WTC11 (cell line): ENCODE measurements around the gene FUT2. TPM values are rescaled to one million over a fixed set of nuclear protein-coding genes. Genes with fewer than 3 reads are reported as not detected.

Source experiments
- ATAC-seq: fragments of 200-7000 bp; cut with Tn5 transposase; 2 replicates; pipeline ENCODE4 v1.10.0; 2021; ENCODE audit warnings: mild to moderate bottlenecking, moderate library complexity
- CTCF ChIA-PET: fragments of 300-600 bp; sonication (Branson Sonifier 250); formaldehyde crosslinking; loops from one replicate; lab custom pipeline; 2021; ENCODE audit warnings: antibody characterized with exemption; lab: Charles Lee
- POLR2A ChIA-PET: fragments of 350-600 bp; sonication (Branson Sonifier 250); formaldehyde crosslinking; loops from one replicate; lab custom pipeline; 2021; ENCODE audit warnings: antibody characterized with exemption; lab: Charles Lee
- DNase-seq: peaks from one replicate; pipeline ENCODE4 v3.0.0; 2021; ENCODE audit warnings: low spot score
- H3K27ac Mint-ChIP-seq: 2 replicates; pipeline ENCODE4 v1.8.0; 2021; ENCODE audit warnings: mixed read lengths
- H3K27me3 Mint-ChIP-seq: 2 replicates; pipeline ENCODE4 v1.8.0; 2021; ENCODE audit warnings: low read depth, mild to moderate bottlenecking, moderate library complexity, mixed read lengths
- H3K36me3 Mint-ChIP-seq: 2 replicates; pipeline ENCODE4 v1.8.0; 2021; ENCODE audit warnings: mixed read lengths
- H3K4me1 Mint-ChIP-seq: 2 replicates; pipeline ENCODE4 v1.8.0; 2022; ENCODE audit warnings: mixed read lengths
- H3K4me3 Mint-ChIP-seq: 2 replicates; pipeline ENCODE4 v1.8.0; 2021; ENCODE audit warnings: mild to moderate bottlenecking, moderate library complexity, mixed read lengths
- H3K9me3 Mint-ChIP-seq: 2 replicates; pipeline ENCODE4 v1.8.0; 2021; ENCODE audit warnings: mixed read lengths
- CREM ChIP-seq: sonication (generic); formaldehyde crosslinking; IDR thresholded peaks from 2 replicates; pipeline ENCODE4 v1.8.1; 2022; ENCODE audit warnings: mild to moderate bottlenecking, missing genetic modification reagents, moderate library complexity
- ESRRA ChIP-seq: sonication (generic); formaldehyde crosslinking; IDR thresholded peaks from 2 replicates; pipeline ENCODE4 v1.8.1; 2022; ENCODE audit warnings: mild to moderate bottlenecking, missing genetic modification reagents, borderline replicate concordance
- ETV6 ChIP-seq: sonication (generic); formaldehyde crosslinking; IDR thresholded peaks from 2 replicates; pipeline ENCODE4 v1.8.1; 2022; ENCODE audit warnings: mild to moderate bottlenecking, missing genetic modification reagents
- FOXP1 ChIP-seq: sonication (generic); formaldehyde crosslinking; IDR thresholded peaks from 2 replicates; pipeline ENCODE4 v1.8.0; 2022; ENCODE audit warnings: missing genetic modification reagents, mild to moderate bottlenecking, moderate library complexity, borderline replicate concordance
- GRHL2 ChIP-seq: fragments of 250-450 bp; sonication (Bioruptor Pico); IDR thresholded peaks from 2 replicates; pipeline ENCODE4 v1.8.0; 2022; ENCODE audit warnings: mild to moderate bottlenecking, moderate library complexity; ENCODE audit not compliant: insufficient replicate concordance, severe bottlenecking
- HMGA2 ChIP-seq: fragments of 250-450 bp; sonication (Bioruptor Pico); IDR thresholded peaks from 2 replicates; pipeline ENCODE4 v1.4.0; 2021; ENCODE audit warnings: mild to moderate bottlenecking, moderate library complexity
- IRF2 ChIP-seq: sonication (generic); formaldehyde crosslinking; IDR thresholded peaks from 2 replicates; pipeline ENCODE4 v1.8.0; 2022; ENCODE audit warnings: low read depth, missing genetic modification reagents, borderline replicate concordance
- JAZF1 ChIP-seq: fragments of 250-450 bp; sonication (Bioruptor Pico); IDR thresholded peaks from 2 replicates; pipeline ENCODE4 v1.9.0; 2021; ENCODE audit warnings: moderate library complexity, mild to moderate bottlenecking, inconsistent platforms
- MXD4 ChIP-seq: fragments of 250-450 bp; sonication (Bioruptor Pico); IDR thresholded peaks from 2 replicates; pipeline ENCODE4 v1.8.0; 2021; ENCODE audit warnings: mild to moderate bottlenecking, moderate library complexity, borderline replicate concordance
- NFATC4 ChIP-seq: fragments of 250-450 bp; sonication (Bioruptor Pico); IDR thresholded peaks from 2 replicates; pipeline ENCODE4 v1.9.0; 2021; ENCODE audit warnings: mild to moderate bottlenecking
- PRRX2 ChIP-seq: fragments of 250-450 bp; sonication (Bioruptor Pico); IDR thresholded peaks from 2 replicates; pipeline ENCODE4 v1.8.0; 2021; ENCODE audit warnings: mild to moderate bottlenecking
- RORB ChIP-seq: fragments of 250-450 bp; sonication (Bioruptor Pico); IDR thresholded peaks from 2 replicates; pipeline ENCODE4 v1.9.0; 2021; ENCODE audit warnings: mild to moderate bottlenecking
- SMAD4 ChIP-seq: sonication (generic); formaldehyde crosslinking; IDR thresholded peaks from 2 replicates; pipeline ENCODE4 v1.8.0; 2022; ENCODE audit warnings: mild to moderate bottlenecking, missing genetic modification reagents
- SP1 ChIP-seq: sonication (generic); formaldehyde crosslinking; conservative IDR thresholded peaks from 2 replicates; pipeline ENCODE4 v1.8.1; 2022; ENCODE audit warnings: missing genetic modification reagents
- ZBTB21 ChIP-seq: sonication (generic); formaldehyde crosslinking; IDR thresholded peaks from 2 replicates; pipeline ENCODE4 v1.8.1; 2023; ENCODE audit warnings: mild to moderate bottlenecking, missing genetic modification reagents, borderline replicate concordance
- ZNF219 ChIP-seq: sonication (generic); formaldehyde crosslinking; IDR thresholded peaks from 2 replicates; pipeline ENCODE4 v1.8.0; 2023; ENCODE audit warnings: missing genetic modification reagents, mild to moderate bottlenecking, borderline replicate concordance
- ZNF232 ChIP-seq: sonication (generic); formaldehyde crosslinking; IDR thresholded peaks from 2 replicates; pipeline ENCODE4 v1.8.0; 2022; ENCODE audit warnings: mild to moderate bottlenecking, missing genetic modification reagents
- total RNA-seq: library from RNA; stranded (reverse); gene quantifications from 3 replicates; pipeline ENCODE4 v1.2.3, GENCODE V29; 2021
- TF ChIP-seq, protein P1 (sequence below): sonication (generic); formaldehyde crosslinking; IDR thresholded peaks from 2 replicates; pipeline ENCODE4 v1.8.0; 2022; ENCODE audit warnings: mild to moderate bottlenecking, missing genetic modification reagents
- TF ChIP-seq, protein P2 (sequence below): sonication (generic); formaldehyde crosslinking; IDR thresholded peaks from 2 replicates; pipeline ENCODE4 v1.8.1; 2023; ENCODE audit warnings: mild to moderate bottlenecking, missing genetic modification reagents
- TF ChIP-seq, protein P3 (sequence below): sonication (generic); formaldehyde crosslinking; IDR thresholded peaks from 2 replicates; pipeline ENCODE4 v1.8.1; 2022; ENCODE audit warnings: mild to moderate bottlenecking, moderate library complexity, missing genetic modification reagents
- TF ChIP-seq, protein P4 (sequence below): fragments of 250-450 bp; sonication (Bioruptor Pico); IDR thresholded peaks from 2 replicates; pipeline ENCODE4 v1.9.0; 2021; ENCODE audit warnings: mild to moderate bottlenecking
- TF ChIP-seq, protein P5 (sequence below): sonication (generic); formaldehyde crosslinking; IDR thresholded peaks from 2 replicates; pipeline ENCODE4 v1.8.0; 2022; ENCODE audit warnings: mild to moderate bottlenecking, missing genetic modification reagents
- TF ChIP-seq, protein P6 (sequence below): sonication (generic); formaldehyde crosslinking; IDR thresholded peaks from 2 replicates; pipeline ENCODE4 v1.8.0; 2022; ENCODE audit warnings: mild to moderate bottlenecking, missing genetic modification reagents
- TF ChIP-seq, protein P7 (sequence below): sonication (generic); formaldehyde crosslinking; IDR thresholded peaks from 2 replicates; pipeline ENCODE4 v1.8.0; 2023; ENCODE audit warnings: missing genetic modification reagents
- TF ChIP-seq, protein P8 (sequence below): fragments of 250-450 bp; sonication (Bioruptor Pico); conservative IDR thresholded peaks from 2 replicates; pipeline ENCODE4 v1.9.0; 2021; ENCODE audit warnings: mild to moderate bottlenecking

The FUT2 gene
- total RNA-seq, 1 experiment from 2014 or later, result 5.9 TPM

DNA sequence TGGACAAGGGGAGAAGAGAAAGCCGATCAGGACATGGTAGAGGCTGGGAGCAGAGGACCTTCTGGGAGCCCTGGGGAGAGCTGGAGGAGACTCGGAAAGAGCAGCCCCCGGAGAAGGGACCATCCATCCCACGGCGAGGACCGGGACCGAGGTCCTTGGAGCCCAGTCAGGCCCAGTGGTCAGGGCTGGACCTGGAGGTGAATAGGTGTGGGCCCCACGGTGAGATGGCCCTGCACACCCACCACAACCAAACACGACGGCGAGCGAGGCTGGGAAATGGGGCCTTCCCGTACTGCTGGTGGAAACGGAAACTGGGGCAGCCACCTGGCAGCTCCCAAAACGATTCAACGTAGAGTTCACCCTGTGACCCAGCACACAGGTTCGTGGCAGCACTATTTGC is 19.3 kb upstream of the FUT2 start:
- ChIA-PET POLR2A (no interaction called here), CTCF (interaction anchor here (1.0 to 4.0 kb wide), 8 partner anchors 20 to 171 kb away, joined by 3 to 56 read pairs (median 8); partner anchors contain the start of gene FUT2)
- H3K4me3 Mint-ChIP-seq, result no peak overlapping the region

DNA sequence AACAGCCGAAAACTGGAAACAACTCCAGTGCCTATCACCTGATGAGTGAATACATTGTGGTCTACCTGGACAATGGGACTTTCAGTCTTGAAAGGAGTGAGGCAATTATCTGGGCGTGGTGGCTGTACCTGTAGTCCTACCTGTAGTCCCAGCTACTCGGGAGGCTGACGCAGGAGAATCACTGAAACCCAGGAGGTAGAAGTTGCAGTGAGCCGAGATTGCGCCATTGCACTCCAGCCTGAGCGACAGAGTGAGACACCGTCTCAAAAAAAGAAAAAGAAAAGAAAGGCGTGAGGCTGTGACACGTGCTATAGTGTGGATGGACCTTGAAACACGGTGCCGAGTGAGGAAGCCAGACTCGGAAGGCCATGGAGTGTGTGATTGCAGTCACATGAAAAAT is 18.9 kb upstream of the FUT2 start:
- TF ChIP-seq GRHL2 (CRISPR knock-in tag), result no peak
- no peak for TF ChIP-seq MXD4 (CRISPR knock-in tag)
- TF ChIP-seq, protein P1, sequence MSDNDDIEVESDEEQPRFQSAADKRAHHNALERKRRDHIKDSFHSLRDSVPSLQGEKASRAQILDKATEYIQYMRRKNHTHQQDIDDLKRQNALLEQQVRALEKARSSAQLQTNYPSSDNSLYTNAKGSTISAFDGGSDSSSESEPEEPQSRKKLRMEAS, result no peak
- TF ChIP-seq HMGA2 (CRISPR knock-in tag), result no peak
- TF ChIP-seq, protein P2, sequence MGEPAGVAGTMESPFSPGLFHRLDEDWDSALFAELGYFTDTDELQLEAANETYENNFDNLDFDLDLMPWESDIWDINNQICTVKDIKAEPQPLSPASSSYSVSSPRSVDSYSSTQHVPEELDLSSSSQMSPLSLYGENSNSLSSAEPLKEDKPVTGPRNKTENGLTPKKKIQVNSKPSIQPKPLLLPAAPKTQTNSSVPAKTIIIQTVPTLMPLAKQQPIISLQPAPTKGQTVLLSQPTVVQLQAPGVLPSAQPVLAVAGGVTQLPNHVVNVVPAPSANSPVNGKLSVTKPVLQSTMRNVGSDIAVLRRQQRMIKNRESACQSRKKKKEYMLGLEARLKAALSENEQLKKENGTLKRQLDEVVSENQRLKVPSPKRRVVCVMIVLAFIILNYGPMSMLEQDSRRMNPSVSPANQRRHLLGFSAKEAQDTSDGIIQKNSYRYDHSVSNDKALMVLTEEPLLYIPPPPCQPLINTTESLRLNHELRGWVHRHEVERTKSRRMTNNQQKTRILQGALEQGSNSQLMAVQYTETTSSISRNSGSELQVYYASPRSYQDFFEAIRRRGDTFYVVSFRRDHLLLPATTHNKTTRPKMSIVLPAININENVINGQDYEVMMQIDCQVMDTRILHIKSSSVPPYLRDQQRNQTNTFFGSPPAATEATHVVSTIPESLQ (CRISPR knock-in tag), result no peak
- no peak for TF ChIP-seq SP1
- TF ChIP-seq FOXP1, result no peak
- TF ChIP-seq ZNF219, result no peak
- no peak for TF ChIP-seq ZBTB21 (CRISPR knock-in tag)
- no peak for TF ChIP-seq PRRX2
- no peak for TF ChIP-seq IRF2 (CRISPR knock-in tag)
- TF ChIP-seq, protein P3, sequence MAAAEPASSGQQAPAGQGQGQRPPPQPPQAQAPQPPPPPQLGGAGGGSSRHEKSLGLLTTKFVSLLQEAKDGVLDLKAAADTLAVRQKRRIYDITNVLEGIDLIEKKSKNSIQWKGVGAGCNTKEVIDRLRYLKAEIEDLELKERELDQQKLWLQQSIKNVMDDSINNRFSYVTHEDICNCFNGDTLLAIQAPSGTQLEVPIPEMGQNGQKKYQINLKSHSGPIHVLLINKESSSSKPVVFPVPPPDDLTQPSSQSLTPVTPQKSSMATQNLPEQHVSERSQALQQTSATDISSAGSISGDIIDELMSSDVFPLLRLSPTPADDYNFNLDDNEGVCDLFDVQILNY (CRISPR knock-in tag), result no peak
- TF ChIP-seq, all 79 proteins: peak for 0
- ATAC-seq, result no peak
- no peaks in the 10 kb centered on the region for H3K9me3 Mint-ChIP-seq
- ChIA-PET POLR2A (no interaction called here), CTCF (interaction anchor here (1.0 to 4.0 kb wide), 6 partner anchors 19 to 749 kb away, joined by 3 to 56 read pairs (median 14); partner anchors contain the start of gene FUT2)
- H3K36me3 Mint-ChIP-seq, result no peaks in the 10 kb centered on the region
- no peak for DNase-seq
- H3K27me3 Mint-ChIP-seq, result peaks cover 15% of the 10 kb centered on the region
- H3K4me3 Mint-ChIP-seq, result no peak overlapping the region
- no peak overlapping the region for H3K27ac Mint-ChIP-seq
- H3K4me1 Mint-ChIP-seq, result peaks cover 26% of the 10 kb centered on the region

More for the DNA sequence above, 19.3 kb upstream of the FUT2 start:
- ATAC-seq (no peak), DNase-seq (no peak)
- no peaks in the 10 kb centered on the region for H3K36me3 Mint-ChIP-seq
- no peaks in the 10 kb centered on the region for H3K9me3 Mint-ChIP-seq
- peaks cover 15% of the 10 kb centered on the region for H3K27me3 Mint-ChIP-seq
- H3K4me1 Mint-ChIP-seq, result peaks cover 26% of the 10 kb centered on the region
- TF ChIP-seq RORB (CRISPR knock-in tag) (no peak), NFATC4 (CRISPR knock-in tag) (no peak)
- TF ChIP-seq, protein P4, sequence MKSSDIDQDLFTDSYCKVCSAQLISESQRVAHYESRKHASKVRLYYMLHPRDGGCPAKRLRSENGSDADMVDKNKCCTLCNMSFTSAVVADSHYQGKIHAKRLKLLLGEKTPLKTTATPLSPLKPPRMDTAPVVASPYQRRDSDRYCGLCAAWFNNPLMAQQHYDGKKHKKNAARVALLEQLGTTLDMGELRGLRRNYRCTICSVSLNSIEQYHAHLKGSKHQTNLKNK (CRISPR knock-in tag), result no peak
- no peak overlapping the region for H3K27ac Mint-ChIP-seq

DNA sequence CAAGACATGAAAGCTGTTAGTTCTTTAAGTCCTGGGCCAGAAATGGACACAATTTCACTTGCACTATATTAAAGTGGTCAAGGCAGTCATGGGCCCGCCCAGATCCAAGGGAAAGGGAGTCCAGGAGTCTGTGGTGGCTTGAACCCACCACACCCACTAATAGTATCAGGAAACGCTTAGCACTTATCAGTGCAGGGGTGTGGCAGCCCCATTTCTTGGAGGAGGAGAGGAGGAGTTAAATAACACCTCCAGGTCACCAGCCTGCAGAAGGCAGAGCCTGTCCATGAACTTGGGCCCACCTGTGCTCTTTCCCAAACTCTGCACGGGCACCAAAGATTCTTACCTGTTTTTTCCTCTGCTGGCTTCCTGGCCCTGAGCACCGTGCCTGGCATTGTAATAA is 17.6 kb upstream of the FUT2 start:
- H3K4me3 Mint-ChIP-seq, result no peak overlapping the region
- CTCF ChIA-PET, result interaction anchor here (1.6 kb wide), 1 partner anchor 33 kb away, joined by 5 read pairs; no protein-coding TSS in a partner anchor
- peaks cover 26% of the 10 kb centered on the region for H3K4me1 Mint-ChIP-seq
- POLR2A ChIA-PET, result no interaction called here
- H3K27me3 Mint-ChIP-seq, result peaks cover 15% of the 10 kb centered on the region
- no peaks in the 10 kb centered on the region for H3K9me3 Mint-ChIP-seq
- no peak for DNase-seq
- no peaks in the 10 kb centered on the region for H3K36me3 Mint-ChIP-seq
- ATAC-seq, result no peak
- H3K27ac Mint-ChIP-seq, result no peak overlapping the region
- TF ChIP-seq JAZF1 (CRISPR knock-in tag) (no peak), ESRRA (CRISPR knock-in tag) (no peak), ETV6 (CRISPR knock-in tag) (no peak), SMAD4 (CRISPR knock-in tag) (no peak), ZNF232 (CRISPR knock-in tag) (no peak), CREM (CRISPR knock-in tag) (no peak)
- TF ChIP-seq, protein P5, sequence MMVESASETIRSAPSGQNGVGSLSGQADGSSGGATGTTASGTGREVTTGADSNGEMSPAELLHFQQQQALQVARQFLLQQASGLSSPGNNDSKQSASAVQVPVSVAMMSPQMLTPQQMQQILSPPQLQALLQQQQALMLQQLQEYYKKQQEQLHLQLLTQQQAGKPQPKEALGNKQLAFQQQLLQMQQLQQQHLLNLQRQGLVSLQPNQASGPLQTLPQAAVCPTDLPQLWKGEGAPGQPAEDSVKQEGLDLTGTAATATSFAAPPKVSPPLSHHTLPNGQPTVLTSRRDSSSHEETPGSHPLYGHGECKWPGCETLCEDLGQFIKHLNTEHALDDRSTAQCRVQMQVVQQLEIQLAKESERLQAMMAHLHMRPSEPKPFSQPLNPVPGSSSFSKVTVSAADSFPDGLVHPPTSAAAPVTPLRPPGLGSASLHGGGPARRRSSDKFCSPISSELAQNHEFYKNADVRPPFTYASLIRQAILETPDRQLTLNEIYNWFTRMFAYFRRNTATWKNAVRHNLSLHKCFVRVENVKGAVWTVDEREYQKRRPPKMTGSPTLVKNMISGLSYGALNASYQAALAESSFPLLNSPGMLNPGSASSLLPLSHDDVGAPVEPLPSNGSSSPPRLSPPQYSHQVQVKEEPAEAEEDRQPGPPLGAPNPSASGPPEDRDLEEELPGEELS (CRISPR knock-in tag), result no peak
- TF ChIP-seq, protein P6, sequence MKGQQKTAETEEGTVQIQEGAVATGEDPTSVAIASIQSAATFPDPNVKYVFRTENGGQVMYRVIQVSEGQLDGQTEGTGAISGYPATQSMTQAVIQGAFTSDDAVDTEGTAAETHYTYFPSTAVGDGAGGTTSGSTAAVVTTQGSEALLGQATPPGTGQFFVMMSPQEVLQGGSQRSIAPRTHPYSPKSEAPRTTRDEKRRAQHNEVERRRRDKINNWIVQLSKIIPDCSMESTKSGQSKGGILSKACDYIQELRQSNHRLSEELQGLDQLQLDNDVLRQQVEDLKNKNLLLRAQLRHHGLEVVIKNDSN (CRISPR knock-in tag), result no peak
- TF ChIP-seq, protein P7, sequence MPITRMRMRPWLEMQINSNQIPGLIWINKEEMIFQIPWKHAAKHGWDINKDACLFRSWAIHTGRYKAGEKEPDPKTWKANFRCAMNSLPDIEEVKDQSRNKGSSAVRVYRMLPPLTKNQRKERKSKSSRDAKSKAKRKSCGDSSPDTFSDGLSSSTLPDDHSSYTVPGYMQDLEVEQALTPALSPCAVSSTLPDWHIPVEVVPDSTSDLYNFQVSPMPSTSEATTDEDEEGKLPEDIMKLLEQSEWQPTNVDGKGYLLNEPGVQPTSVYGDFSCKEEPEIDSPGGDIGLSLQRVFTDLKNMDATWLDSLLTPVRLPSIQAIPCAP (CRISPR knock-in tag), result no peak
- TF ChIP-seq, protein P8, sequence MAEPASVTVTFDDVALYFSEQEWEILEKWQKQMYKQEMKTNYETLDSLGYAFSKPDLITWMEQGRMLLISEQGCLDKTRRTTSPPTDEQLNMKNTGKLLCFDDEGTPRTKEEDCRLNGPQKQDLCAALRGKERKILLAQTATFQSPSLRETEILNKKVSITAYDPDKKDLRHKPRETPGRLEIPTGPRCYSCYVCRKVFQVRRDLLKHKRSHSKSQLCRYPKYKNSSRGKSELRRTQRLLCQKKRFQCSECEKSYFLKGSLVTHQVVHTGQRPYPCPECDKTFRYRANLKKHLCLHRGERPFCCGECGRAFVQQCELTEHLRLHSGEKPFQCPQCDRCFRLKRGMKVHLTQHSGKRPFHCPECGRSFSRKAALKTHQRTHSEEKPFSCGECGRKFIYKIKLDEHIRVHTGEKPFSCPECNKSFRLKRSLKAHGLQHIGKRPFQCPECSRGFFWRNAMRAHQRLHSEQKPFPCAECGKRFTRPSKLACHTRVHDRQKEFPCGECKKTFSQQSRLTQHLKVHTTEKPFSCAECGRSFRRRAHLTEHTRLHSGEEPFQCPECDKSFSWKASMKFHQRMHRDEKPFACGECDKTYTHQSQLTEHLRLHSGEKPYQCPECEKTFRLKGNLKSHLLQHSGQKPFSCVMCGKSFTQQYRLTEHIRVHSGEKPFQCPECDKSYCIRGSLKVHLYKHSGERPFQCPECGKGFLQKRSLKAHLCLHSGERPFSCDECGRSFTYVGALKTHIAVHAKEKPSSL (CRISPR knock-in tag), result no peak
